Activated naive CD8-positive, alpha-beta T cell (primary cell): ENCODE measurements around the gene ATP5MG.
"Not testable (repeated sequence)": the region's sequence is repeated elsewhere in the genome, so short reads cannot be mapped to it uniquely, and the experiment has no call there.

Experiments used
- H3K27ac Mint-ChIP-seq: one replicate; pipeline ENCODE4 v1.8.0; 2021; ENCODE audit warnings: mixed read lengths
- H3K27me3 Mint-ChIP-seq: one replicate; pipeline ENCODE4 v1.8.0; 2021; ENCODE audit warnings: mixed read lengths
- H3K36me3 Mint-ChIP-seq: one replicate; pipeline ENCODE4 v1.8.0; 2021; ENCODE audit warnings: mixed read lengths
- H3K4me1 Mint-ChIP-seq: one replicate; pipeline ENCODE4 v1.8.0; 2021; ENCODE audit warnings: low read depth, mixed read lengths
- H3K4me3 Mint-ChIP-seq: one replicate; pipeline ENCODE4 v1.8.0; 2021; ENCODE audit warnings: mild to moderate bottlenecking, mixed read lengths
- H3K9me3 Mint-ChIP-seq: one replicate; pipeline ENCODE4 v1.8.0; 2021; ENCODE audit warnings: low read depth, mixed read lengths

Gene ATP5MG

GRCh38 chr11:118396097-118396501, 5.3 kb upstream of the ATP5MG start:
- H3K27me3 Mint-ChIP-seq: no peaks in the 10 kb centered on the region

GRCh38 chr11:118397448-118397847, 4.0 kb upstream of the ATP5MG start:
- Mint-ChIP-seq H3K9me3 (no peaks in the 10 kb centered on the region), H3K27me3 (no peaks in the 10 kb centered on the region), H3K36me3 (peaks cover 11% of the 10 kb centered on the region), H3K4me1 (peaks cover 41% of the 10 kb centered on the region), H3K4me3 (no peak overlapping the region), H3K27ac (peak overlapping the region; percentile 54)

More at GRCh38 chr11:118396097-118396501, 5.3 kb upstream of the ATP5MG start:
- Mint-ChIP-seq H3K4me1 (peaks cover 33% of the 10 kb centered on the region), H3K36me3 (peaks cover 9% of the 10 kb centered on the region), H3K27ac (peak overlapping the region; percentile 25), H3K9me3 (no peaks in the 10 kb centered on the region), H3K4me3 (no peak overlapping the region)

- Mint-ChIP-seq H3K36me3 (peaks cover 11% of the 10 kb centered on the region), H3K4me1 (peaks cover 52% of the 10 kb centered on the region), H3K4me3 (peak overlapping the region; percentile 97)
Observed at GRCh38 chr11:118398791-118399559, 2.4 kb upstream of the ATP5MG start.

GRCh38 chr11:118401880-118402590, 629 bp downstream of the ATP5MG start:
- Mint-ChIP-seq H3K36me3 (peaks cover 13% of the 10 kb centered on the region), H3K9me3 (no peaks in the 10 kb centered on the region), H3K4me1 (peaks cover 71% of the 10 kb centered on the region), H3K27ac (peak overlapping the region; percentile 100), H3K4me3 (peak overlapping the region; percentile 97), H3K27me3 (no peaks in the 10 kb centered on the region)

More at GRCh38 chr11:118398791-118399559, 2.4 kb upstream of the ATP5MG start:
- no peaks in the 10 kb centered on the region for H3K27me3 Mint-ChIP-seq
- peak overlapping the region; percentile 100 for H3K27ac Mint-ChIP-seq
- no peaks in the 10 kb centered on the region for H3K9me3 Mint-ChIP-seq

GRCh38 chr11:118402594-118402993, 1.2 kb downstream of the ATP5MG start:
- Mint-ChIP-seq H3K36me3 (peaks cover 13% of the 10 kb centered on the region), H3K27ac (peak overlapping the region; percentile 100), H3K4me3 (peak overlapping the region; percentile 97), H3K4me1 (peaks cover 67% of the 10 kb centered on the region)
- not testable (repeated sequence) for H3K27me3 Mint-ChIP-seq, H3K9me3 Mint-ChIP-seq

GRCh38 chr11:118406599-118407166, 5.3 kb downstream of the ATP5MG start:
- Mint-ChIP-seq H3K9me3 (no peaks in the 10 kb centered on the region), H3K36me3 (peaks cover 8% of the 10 kb centered on the region), H3K4me1 (peaks cover 56% of the 10 kb centered on the region), H3K4me3 (no peak overlapping the region), H3K27me3 (no peaks in the 10 kb centered on the region), H3K27ac (peak overlapping the region; percentile 54)

GRCh38 chr11:118410055-118410745, 8.8 kb downstream of the ATP5MG start:
- peaks cover 7% of the 10 kb centered on the region for H3K36me3 Mint-ChIP-seq
- H3K4me3 Mint-ChIP-seq: no peak overlapping the region
- H3K27ac Mint-ChIP-seq: no peak overlapping the region
- no peaks in the 10 kb centered on the region for H3K9me3 Mint-ChIP-seq
- peaks cover 27% of the 10 kb centered on the region for H3K4me1 Mint-ChIP-seq
- no peaks in the 10 kb centered on the region for H3K27me3 Mint-ChIP-seq

- H3K4me1 Mint-ChIP-seq: peaks cover 18% of the 10 kb centered on the region
- H3K27ac Mint-ChIP-seq: no peak overlapping the region
- no peaks in the 10 kb centered on the region for H3K27me3 Mint-ChIP-seq
- peaks cover 2% of the 10 kb centered on the region for H3K36me3 Mint-ChIP-seq
- no peaks in the 10 kb centered on the region for H3K9me3 Mint-ChIP-seq
- no peak overlapping the region for H3K4me3 Mint-ChIP-seq
Observed at GRCh38 chr11:118411530-118411929, 10.1 kb downstream of the ATP5MG start.

- H3K27ac Mint-ChIP-seq: peak overlapping the region; percentile 41
- H3K4me3 Mint-ChIP-seq: no peak overlapping the region
- H3K4me1 Mint-ChIP-seq: peaks cover 14% of the 10 kb centered on the region
- no peaks in the 10 kb centered on the region for H3K27me3 Mint-ChIP-seq
- peaks cover 2% of the 10 kb centered on the region for H3K36me3 Mint-ChIP-seq
- no peaks in the 10 kb centered on the region for H3K9me3 Mint-ChIP-seq
Observed at GRCh38 chr11:118412921-118413320, 11.5 kb downstream of the ATP5MG start.

- no peaks in the 10 kb centered on the region for H3K4me1 Mint-ChIP-seq
- H3K27me3 Mint-ChIP-seq: no peaks in the 10 kb centered on the region
- no peak overlapping the region for H3K27ac Mint-ChIP-seq
- no peaks in the 10 kb centered on the region for H3K36me3 Mint-ChIP-seq
- H3K9me3 Mint-ChIP-seq: no peaks in the 10 kb centered on the region
- no peak overlapping the region for H3K4me3 Mint-ChIP-seq
Observed at GRCh38 chr11:118415062-118415738, 13.8 kb downstream of the ATP5MG start.

- H3K27ac Mint-ChIP-seq: no peak overlapping the region
- H3K4me3 Mint-ChIP-seq: no peak overlapping the region
- H3K4me1 Mint-ChIP-seq: no peaks in the 10 kb centered on the region
- H3K27me3 Mint-ChIP-seq: no peaks in the 10 kb centered on the region
- no peaks in the 10 kb centered on the region for H3K9me3 Mint-ChIP-seq
- H3K36me3 Mint-ChIP-seq: no peaks in the 10 kb centered on the region
Observed at GRCh38 chr11:118415739-118416068, 14.3 kb downstream of the ATP5MG start.

- H3K36me3 Mint-ChIP-seq, H3K27ac Mint-ChIP-seq, H3K27me3 Mint-ChIP-seq, H3K9me3 Mint-ChIP-seq, H3K4me3 Mint-ChIP-seq, H3K4me1 Mint-ChIP-seq: not testable (repeated sequence)
Observed at GRCh38 chr11:118416900-118417299, 15.5 kb downstream of the ATP5MG start.

- no peaks in the 10 kb centered on the region for H3K4me1 Mint-ChIP-seq
- H3K4me3 Mint-ChIP-seq: no peak overlapping the region
- H3K27ac Mint-ChIP-seq: no peak overlapping the region
- H3K36me3 Mint-ChIP-seq: no peaks in the 10 kb centered on the region
- no peaks in the 10 kb centered on the region for H3K9me3 Mint-ChIP-seq
- H3K27me3 Mint-ChIP-seq: no peaks in the 10 kb centered on the region
Observed at GRCh38 chr11:118417801-118418200, 16.4 kb downstream of the ATP5MG start.

GRCh38 chr11:118418766-118419165, 17.4 kb downstream of the ATP5MG start:
- no peak overlapping the region for H3K4me3 Mint-ChIP-seq
- H3K4me1 Mint-ChIP-seq: no peaks in the 10 kb centered on the region
- no peaks in the 10 kb centered on the region for H3K27me3 Mint-ChIP-seq
- H3K27ac Mint-ChIP-seq: no peak overlapping the region
- H3K9me3 Mint-ChIP-seq: no peaks in the 10 kb centered on the region
- H3K36me3 Mint-ChIP-seq: no peaks in the 10 kb centered on the region
